ENCODE measurements around the gene MOSPD3.
"Not testable (repeated sequence)": the region's sequence is repeated elsewhere in the genome, so short reads cannot be mapped to it uniquely, and the experiment has no call there.

MOSPD3 gene

GRCh38 chr7:100611983-100612729 lies at the start of gene MOSPD3:
Gene MOSPD3, plus strand, starts transcription at chr7:100612540. Its CDS starts 252 bp downstream, at chr7:100612792.
- no peak for TF ChIP-seq CTCF (IDR thresholded peaks at IDR 0.05; ENCODE audit: insufficient read depth, low read depth, low read length, missing control alignments)
- peak within 1 kb of the TSS; percentile 75 for H3K4me3 ChIP-seq (ENCODE audit: low read depth, low read length)
- peak; percentile 99 for DNase-seq (ENCODE audit: low read depth)

- DNase-seq (ENCODE audit: low read depth) = no peak
- no peak for TF ChIP-seq CTCF (IDR thresholded peaks at IDR 0.05; ENCODE audit: insufficient read depth, low read depth, low read length, missing control alignments)
- no peak overlapping the region for H3K4me3 ChIP-seq (ENCODE audit: low read depth, low read length)
Observed at GRCh38 chr7:100563100-100563564, 49.2 kb upstream of the MOSPD3 start.

GRCh38 chr7:100563809-100564400 lies 48.4 kb upstream of the MOSPD3 start:
- DNase-seq (ENCODE audit: low read depth) = peak; percentile 81
- no peak overlapping the region for H3K4me3 ChIP-seq (ENCODE audit: low read depth, low read length)
- TF ChIP-seq CTCF (IDR thresholded peaks at IDR 0.05; ENCODE audit: insufficient read depth, low read depth, low read length, missing control alignments) = peak; percentile 96

- not testable (repeated sequence) for DNase-seq (ENCODE audit: low read depth); H3K4me3 ChIP-seq (ENCODE audit: low read depth, low read length)
Observed at GRCh38 chr7:100564405-100564804, 47.9 kb upstream of the MOSPD3 start.

GRCh38 chr7:100565133-100565571 lies 47.2 kb upstream of the MOSPD3 start:
- H3K4me3 ChIP-seq (ENCODE audit: low read depth, low read length) = no peak overlapping the region
- no peak for TF ChIP-seq CTCF (IDR thresholded peaks at IDR 0.05; ENCODE audit: insufficient read depth, low read depth, low read length, missing control alignments)
- no peak for DNase-seq (ENCODE audit: low read depth)

GRCh38 chr7:100566018-100566531 lies 46.3 kb upstream of the MOSPD3 start:
- no peak overlapping the region for H3K4me3 ChIP-seq (ENCODE audit: low read depth, low read length)
- no peak for DNase-seq (ENCODE audit: low read depth)
- TF ChIP-seq CTCF (IDR thresholded peaks at IDR 0.05; ENCODE audit: insufficient read depth, low read depth, low read length, missing control alignments) = no peak

- no peak for DNase-seq (ENCODE audit: low read depth)
- no peak for TF ChIP-seq CTCF (IDR thresholded peaks at IDR 0.05; ENCODE audit: insufficient read depth, low read depth, low read length, missing control alignments)
- no peak overlapping the region for H3K4me3 ChIP-seq (ENCODE audit: low read depth, low read length)
Observed at GRCh38 chr7:100567031-100567730, 45.2 kb upstream of the MOSPD3 start.
